Measurements from ENCODE around the gene ACOT11.

DNA sequence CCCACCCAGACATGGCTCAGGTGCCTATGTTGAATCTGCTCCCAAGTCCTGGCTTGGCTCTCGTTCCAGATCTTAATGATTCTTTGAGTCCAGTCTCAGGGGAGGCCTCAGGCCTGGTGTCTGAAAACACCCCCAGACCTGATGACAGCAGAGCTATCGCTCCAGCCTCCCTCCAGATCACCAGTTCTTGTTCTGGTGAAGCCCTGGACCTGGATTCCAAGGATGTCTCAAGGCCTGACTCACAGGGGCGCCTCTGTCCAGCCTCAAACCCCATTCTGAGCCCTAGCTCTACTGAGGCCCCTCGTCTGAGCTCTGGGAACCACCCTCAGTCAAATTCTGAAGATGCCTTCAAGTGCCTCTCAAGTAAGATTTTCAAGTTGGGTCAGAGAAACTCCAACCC, 105.0 kb downstream of the ACOT11 start:
- TF ChIP-seq EZH2 (IDR thresholded peaks at IDR 0.05) (no peak), CTCF (IDR thresholded peaks at IDR 0.05) (no peak), EZH2phosphoT487 (IDR thresholded peaks at IDR 0.05) (no peak)

All from neural progenitor cell (in vitro differentiated cells).